ENCODE measurements around the gene NFE2L2. TPM values are rescaled to one million over a fixed set of nuclear protein-coding genes. Genes with fewer than 3 reads are reported as not detected.

Gene NFE2L2
- total and polyA plus RNA-seq, 9 of the 15 experiments (the other 6 are each of a cell fraction or from before 2014, with no cell fraction given): 29.3 to 120 (median 59.3) TPM

DNA sequence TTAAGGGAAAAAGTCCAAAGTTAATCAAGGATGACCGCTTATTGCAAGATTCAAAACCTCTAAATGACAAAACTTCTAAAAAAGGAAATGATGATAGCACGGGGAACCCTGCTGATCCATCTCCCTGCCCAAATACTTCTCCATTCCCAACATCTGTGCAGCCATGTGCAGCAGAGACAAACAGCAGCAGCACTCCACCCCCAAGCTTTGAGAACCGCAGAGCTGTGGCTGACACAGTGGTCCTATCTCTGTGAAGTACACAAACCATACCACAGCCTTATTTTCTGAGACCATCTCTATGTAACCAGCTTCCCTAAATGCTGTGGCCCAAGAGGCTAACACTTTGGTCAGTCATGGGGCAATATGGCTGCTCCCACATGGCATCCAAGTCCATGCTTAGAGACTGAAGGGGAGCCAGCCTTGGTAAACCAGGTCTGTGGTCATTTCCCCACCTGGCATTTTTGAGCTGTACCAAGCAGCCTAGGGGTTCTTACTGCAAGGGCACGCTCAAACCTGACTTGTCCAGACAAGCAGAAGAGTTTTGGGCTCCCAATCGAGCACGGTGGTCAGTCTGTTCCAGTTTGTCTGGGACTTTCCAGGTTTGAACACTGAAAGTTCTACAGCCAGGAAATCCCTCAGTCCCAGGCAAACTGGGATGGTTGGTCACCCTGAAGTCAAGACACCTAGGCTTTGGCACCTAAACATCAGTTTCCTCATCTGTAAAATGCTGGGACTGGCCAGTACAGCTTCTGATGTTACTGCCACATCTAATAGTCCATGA, 17.1 kb upstream of the NFE2L2 start (continued):
- TF ChIP-seq TEAD4 (IDR thresholded peaks at IDR 0.05; ENCODE audit: low read length) (peak; percentile 48; the same call in 1 of the 2 replicates), TEAD4 (CRISPR knock-in tag; IDR thresholded peaks at IDR 0.05; ENCODE audit: borderline replicate concordance) (no peak), TCF3 (CRISPR knock-in tag; IDR thresholded peaks at IDR 0.05) (peak; percentile 40), CBX5 (IDR thresholded peaks at IDR 0.05; ENCODE audit: borderline replicate concordance, low read depth) (no peak), PML (IDR thresholded peaks at IDR 0.05; ENCODE audit: low read length) (no peak), BCOR (IDR thresholded peaks at IDR 0.05) (no peak), RNF2 (IDR thresholded peaks at IDR 0.05) (no peak), ZNF174 (CRISPR knock-in tag; IDR thresholded peaks at IDR 0.05) (no peak)

DNA sequence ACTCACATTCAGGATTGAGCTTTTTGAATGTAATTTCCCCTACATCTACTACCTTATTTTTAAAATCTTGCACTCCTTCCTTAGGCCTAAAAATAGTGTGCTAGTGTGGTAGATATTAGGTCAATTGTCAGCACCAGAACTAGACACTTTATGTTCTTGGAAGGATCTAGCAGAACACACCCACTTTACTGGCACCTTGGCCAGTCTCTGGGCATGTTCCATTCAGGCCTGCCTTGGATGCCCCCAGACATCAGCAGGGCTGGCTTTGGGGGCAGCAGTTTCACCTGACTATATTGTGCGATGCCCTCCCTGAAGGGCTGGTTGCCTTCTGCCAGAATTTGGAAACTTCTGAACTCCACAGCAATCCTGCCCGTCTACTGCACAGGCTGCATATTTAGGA, 15.3 kb upstream of the NFE2L2 start:
- H2AFZ ChIP-seq (ENCODE audit: low read depth, low read length): no peak overlapping the region
- FAIRE-seq: no peak
- H3K4me1 ChIP-seq (replicated peaks in 1 of 2; ENCODE audit: control insufficient read depth in 2 of 2, insufficient read depth in 2 of 2, low read length in 2 of 2): peaks cover 4 to 17% of the 10 kb centered on the region in 2 experiments; a peak in 3 of 5 replicates
- no peak overlapping the region for H3K9ac ChIP-seq (ENCODE audit: insufficient read depth in 1 of 2, low read depth in 2 of 2, low read length in 2 of 2)
- DNase-seq (ENCODE audit: extremely low read depth in 1 of 4, low spot score in 3 of 4): no peak
- H4K20me1 ChIP-seq (replicated peaks; ENCODE audit: control insufficient read depth, insufficient read depth, low read length): no peaks in the 10 kb centered on the region
- POLR2A ChIA-PET: interaction anchor here (0.6 to 12.1 kb wide), 4 partner anchors 9 to 58 kb away, joined by 3 to 199 read pairs (median 6); partner anchors contain the start of gene NFE2L2
- no TSS peak for BruUV-seq (replicated peaks)
- no peak overlapping the region for H3K27ac ChIP-seq (ENCODE audit: extremely low read depth, low read depth, low read length)
- H3K9me1 ChIP-seq (ENCODE audit: control insufficient read depth, insufficient read depth, low read length): no peaks in the 10 kb centered on the region
- intact Hi-C loops (cut with micrococcal nuclease): no loop called here
- in situ Hi-C loops (cut with MboI): no loop called here
- H3K9me3 ChIP-seq (replicated peaks; ENCODE audit: control insufficient read depth, insufficient read depth, low read depth, low read length): no peaks in the 10 kb centered on the region
- ATAC-seq: no peak
- no peaks in the 10 kb centered on the region for H3K27me3 ChIP-seq (ENCODE audit: control insufficient read depth in 2 of 2, insufficient read depth in 2 of 2, low read length in 2 of 2)
- no peaks in the 10 kb centered on the region for H3K79me2 ChIP-seq (ENCODE audit: control insufficient read depth, insufficient read depth, low read length)
- CTCF ChIA-PET (ENCODE audit: low intra/inter-chr PET ratio): no interaction called here
- H3K4me2 ChIP-seq (ENCODE audit: insufficient read depth, low read length): no peak overlapping the region
- WGBS (ENCODE audit: insufficient coverage, low coverage, missing lambda C conversion rate): 94% methylated on average over 2 of the region's 2 CpGs
- H3K4me3 ChIP-seq: no peak overlapping the region
- no peaks in the 10 kb centered on the region for H3K36me3 ChIP-seq (ENCODE audit: control insufficient read depth, insufficient read depth, low read length)
- TF ChIP-seq PHF21A (IDR thresholded peaks at IDR 0.05; ENCODE audit: borderline replicate concordance, low read depth): no peak
- TF ChIP-seq, protein P1, sequence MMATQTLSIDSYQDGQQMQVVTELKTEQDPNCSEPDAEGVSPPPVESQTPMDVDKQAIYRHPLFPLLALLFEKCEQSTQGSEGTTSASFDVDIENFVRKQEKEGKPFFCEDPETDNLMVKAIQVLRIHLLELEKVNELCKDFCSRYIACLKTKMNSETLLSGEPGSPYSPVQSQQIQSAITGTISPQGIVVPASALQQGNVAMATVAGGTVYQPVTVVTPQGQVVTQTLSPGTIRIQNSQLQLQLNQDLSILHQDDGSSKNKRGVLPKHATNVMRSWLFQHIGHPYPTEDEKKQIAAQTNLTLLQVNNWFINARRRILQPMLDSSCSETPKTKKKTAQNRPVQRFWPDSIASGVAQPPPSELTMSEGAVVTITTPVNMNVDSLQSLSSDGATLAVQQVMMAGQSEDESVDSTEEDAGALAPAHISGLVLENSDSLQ (IDR thresholded peaks at IDR 0.05): no peak
- TF ChIP-seq KLF16 (IDR thresholded peaks at IDR 0.05): no peak
- no peak for TF ChIP-seq ZNF224 (CRISPR knock-in tag; IDR thresholded peaks at IDR 0.05)
- TF ChIP-seq ATF1 (CRISPR knock-in tag; IDR thresholded peaks at IDR 0.05): no peak
- TF ChIP-seq ATF1 (tag; IDR thresholded peaks at IDR 0.05): no peak
- no peak for TF ChIP-seq BCOR (IDR thresholded peaks at IDR 0.05)
- no peak for TF ChIP-seq NCOA6 (IDR thresholded peaks at IDR 0.05)
- TF ChIP-seq, protein P2, sequence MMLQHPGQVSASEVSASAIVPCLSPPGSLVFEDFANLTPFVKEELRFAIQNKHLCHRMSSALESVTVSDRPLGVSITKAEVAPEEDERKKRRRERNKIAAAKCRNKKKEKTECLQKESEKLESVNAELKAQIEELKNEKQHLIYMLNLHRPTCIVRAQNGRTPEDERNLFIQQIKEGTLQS (IDR thresholded peaks at IDR 0.05): no peak
- TF ChIP-seq, protein P2 (CRISPR knock-in tag; conservative IDR thresholded peaks at IDR 0.05): no peak
- no peak for TF ChIP-seq KLF1 (tag; IDR thresholded peaks at IDR 0.05)
- TF ChIP-seq KDM2B (CRISPR knock-in tag; IDR thresholded peaks at IDR 0.05): no peak
- TF ChIP-seq, protein P3, sequence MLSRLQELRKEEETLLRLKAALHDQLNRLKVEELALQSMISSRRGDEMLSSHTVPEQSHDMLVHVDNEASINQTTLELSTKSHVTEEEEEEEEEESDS (CRISPR knock-in tag; IDR thresholded peaks at IDR 0.05): no peak
- TF ChIP-seq SMAD3 (CRISPR knock-in tag; conservative IDR thresholded peaks at IDR 0.05): no peak
- TF ChIP-seq ASH1L (IDR thresholded peaks at IDR 0.05; ENCODE audit: borderline replicate concordance, low read depth, partially characterized antibody): no peak
- no peak for TF ChIP-seq PHF8 (IDR thresholded peaks at IDR 0.05; ENCODE audit: borderline replicate concordance, low read length)
- no peak for TF ChIP-seq HSF4 (CRISPR knock-in tag; IDR thresholded peaks at IDR 0.05; ENCODE audit: borderline replicate concordance)

Data from K562 (cell line).